Endothelial cell of umbilical vein (primary cell): ENCODE data around the gene ASB1.

Experiments used
- EZH2 ChIP-seq: IDR thresholded peaks from 2 replicates; pipeline ENCODE4 v1.6.1; 2012; ENCODE audit warnings: borderline replicate concordance, low read depth, mild to moderate bottlenecking, moderate library complexity, low read length, inconsistent platforms; ENCODE audit not compliant: severe bottlenecking
- MYC ChIP-seq: IDR thresholded peaks from one replicate; pipeline ENCODE4 v1.6.1; 2011; ENCODE audit warnings: mild to moderate bottlenecking, low read depth, low read length
- TF ChIP-seq, protein P1 (sequence below), 2 donors: IDR thresholded peaks; 1 replicate in 1 of 2; 2 replicates in 1 of 2; pipeline ENCODE4 v1.5.1; 2011; ENCODE audit warnings: low read length in 2 of 2, mild to moderate bottlenecking in 2 of 2, moderate library complexity in 2 of 2, control low read depth in 1 of 2, inconsistent platforms in 1 of 2, low read depth in 1 of 2; ENCODE audit not compliant: insufficient read depth in 1 of 2; ENCODE audit errors: extremely low read depth in 1 of 2

DNA sequence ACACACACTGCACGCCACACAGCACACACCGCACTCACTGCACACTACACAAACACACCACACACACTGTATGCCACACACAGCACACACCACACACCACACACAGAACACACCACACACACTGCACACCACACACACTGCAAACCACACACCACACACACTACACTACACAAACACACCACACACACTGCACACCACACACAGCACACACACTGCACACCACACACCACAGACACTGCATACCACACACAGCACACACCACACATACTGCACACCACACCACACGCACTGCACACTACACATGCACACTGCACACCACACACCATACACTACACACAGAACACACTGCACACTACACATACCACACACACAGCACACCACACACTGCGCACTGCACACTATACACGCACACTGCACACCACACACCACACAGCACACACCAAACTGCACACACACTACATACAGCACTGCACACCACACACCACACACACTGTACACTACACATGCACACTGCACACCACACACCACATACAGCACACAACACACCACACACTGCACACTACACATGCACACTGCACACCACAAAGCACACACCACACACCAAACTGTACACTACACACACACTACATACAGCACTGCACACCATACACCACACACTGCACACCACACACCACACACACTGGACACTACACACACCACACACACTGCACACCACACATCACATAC is 59.6 kb downstream of the ASB1 start:
- TF ChIP-seq, protein P1, sequence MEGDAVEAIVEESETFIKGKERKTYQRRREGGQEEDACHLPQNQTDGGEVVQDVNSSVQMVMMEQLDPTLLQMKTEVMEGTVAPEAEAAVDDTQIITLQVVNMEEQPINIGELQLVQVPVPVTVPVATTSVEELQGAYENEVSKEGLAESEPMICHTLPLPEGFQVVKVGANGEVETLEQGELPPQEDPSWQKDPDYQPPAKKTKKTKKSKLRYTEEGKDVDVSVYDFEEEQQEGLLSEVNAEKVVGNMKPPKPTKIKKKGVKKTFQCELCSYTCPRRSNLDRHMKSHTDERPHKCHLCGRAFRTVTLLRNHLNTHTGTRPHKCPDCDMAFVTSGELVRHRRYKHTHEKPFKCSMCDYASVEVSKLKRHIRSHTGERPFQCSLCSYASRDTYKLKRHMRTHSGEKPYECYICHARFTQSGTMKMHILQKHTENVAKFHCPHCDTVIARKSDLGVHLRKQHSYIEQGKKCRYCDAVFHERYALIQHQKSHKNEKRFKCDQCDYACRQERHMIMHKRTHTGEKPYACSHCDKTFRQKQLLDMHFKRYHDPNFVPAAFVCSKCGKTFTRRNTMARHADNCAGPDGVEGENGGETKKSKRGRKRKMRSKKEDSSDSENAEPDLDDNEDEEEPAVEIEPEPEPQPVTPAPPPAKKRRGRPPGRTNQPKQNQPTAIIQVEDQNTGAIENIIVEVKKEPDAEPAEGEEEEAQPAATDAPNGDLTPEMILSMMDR (IDR thresholded peaks at IDR 0.05; ENCODE audit: extremely low read depth in 1 of 2, insufficient read depth in 1 of 2, low read depth in 1 of 2, low read length in 2 of 2): no peak
- no peak for TF ChIP-seq MYC
- no peak for TF ChIP-seq EZH2
